OCI-LY3 (cell line): ENCODE results near the gene ACVRL1.

Source experiments
- CTCF ChIP-seq: fragments of 200-600, 300-600 bp; sonication (generic); IDR thresholded peaks from 2 replicates; pipeline ENCODE4 v1.5.1; 2014; ENCODE audit warnings: antibody characterized with exemption, low read length, low read depth
- EZH2phosphoT487 ChIP-seq: fragments of 200-600 bp; shearing (Covaris generic); IDR thresholded peaks from 2 replicates; pipeline ENCODE4 v1.6.1; 2018; ENCODE audit warnings: antibody characterized with exemption, mixed run types, low read depth

GRCh38 chr12:51906430-51907082, 748 bp upstream of the ACVRL1 start:
- TF ChIP-seq CTCF (no peak), EZH2phosphoT487 (no peak)
